ENCODE measurements around the gene UBAP1L.
"Not testable (repeated sequence)": the region's sequence is repeated elsewhere in the genome, so short reads cannot be mapped to it uniquely, and the experiment has no call there.

UBAP1L gene

DNA sequence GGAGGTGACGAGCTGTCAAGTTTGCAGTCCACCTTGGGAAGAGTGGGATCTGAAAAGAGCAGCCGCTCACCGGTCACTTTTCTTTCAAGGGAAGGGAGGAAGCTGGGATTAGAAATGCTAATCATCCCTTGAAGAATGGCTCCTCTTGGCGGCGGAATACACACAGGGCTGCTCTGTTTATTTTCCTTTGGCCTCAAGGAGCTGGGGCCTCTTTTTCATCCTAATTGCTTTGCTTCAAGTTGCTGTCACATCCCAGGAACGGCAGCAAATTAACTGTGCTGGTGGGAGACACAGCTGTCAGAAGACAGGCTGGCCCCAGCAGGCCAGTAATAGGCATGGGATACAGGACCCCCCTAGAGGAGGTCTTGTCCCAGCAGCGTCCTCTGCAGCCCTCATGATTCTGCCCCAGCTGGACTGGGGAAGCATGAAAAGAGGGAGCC, 31.7 kb downstream of the UBAP1L start:
- no peak for DNase-seq

DNA sequence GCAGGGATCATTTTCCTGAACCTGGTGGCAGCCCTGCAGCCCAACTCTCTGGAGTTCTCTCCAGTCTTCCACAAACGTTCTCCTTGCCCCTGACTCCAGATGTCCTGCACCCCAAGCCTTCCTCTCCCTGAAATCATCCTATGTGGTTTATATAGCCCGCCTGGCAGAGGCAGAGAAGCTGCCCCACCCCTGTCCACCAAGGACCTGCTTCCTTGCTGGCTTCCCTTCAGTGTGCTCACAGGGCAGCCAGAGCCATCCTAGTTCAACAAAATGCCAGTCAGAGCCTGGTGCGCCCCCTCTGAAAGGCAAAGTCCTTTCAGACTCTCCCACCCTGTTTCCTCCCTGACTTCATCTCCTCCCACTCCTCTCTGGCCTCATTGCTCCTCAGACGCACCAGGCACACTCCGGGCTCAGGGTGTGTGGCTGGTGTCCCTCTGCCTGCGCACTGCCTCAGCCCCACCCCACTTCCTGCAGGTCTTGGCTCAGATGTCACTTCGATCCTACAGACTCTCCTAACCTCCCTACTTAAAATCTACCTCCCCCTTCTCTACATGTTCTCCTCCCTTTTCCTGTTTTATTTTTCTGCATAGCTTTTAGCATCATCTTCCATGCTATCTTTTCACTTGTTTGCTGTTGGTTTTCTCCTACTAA, 32.6 kb downstream of the UBAP1L start:
- no peak for DNase-seq

DNA sequence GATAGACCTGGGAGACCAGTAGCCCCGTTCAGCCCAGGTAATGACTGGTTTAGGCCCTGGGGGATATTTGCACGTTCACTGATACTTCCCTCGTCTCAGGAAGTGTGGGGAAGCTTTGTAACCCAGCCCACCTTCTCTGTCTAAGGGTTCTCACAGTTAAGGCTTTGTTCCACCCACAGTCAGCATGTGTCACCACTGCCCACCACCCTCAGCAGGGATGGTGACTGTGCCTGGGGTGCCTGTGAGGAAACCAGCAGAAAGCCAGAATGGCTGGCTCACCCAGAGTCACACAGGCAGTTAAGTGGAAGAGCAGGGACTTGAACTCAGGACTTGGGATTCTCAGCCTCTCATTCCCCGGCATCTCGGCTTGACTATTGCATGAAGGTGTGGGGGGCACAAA, 33.2 kb downstream of the UBAP1L start:
- DNase-seq, result no peak

DNA sequence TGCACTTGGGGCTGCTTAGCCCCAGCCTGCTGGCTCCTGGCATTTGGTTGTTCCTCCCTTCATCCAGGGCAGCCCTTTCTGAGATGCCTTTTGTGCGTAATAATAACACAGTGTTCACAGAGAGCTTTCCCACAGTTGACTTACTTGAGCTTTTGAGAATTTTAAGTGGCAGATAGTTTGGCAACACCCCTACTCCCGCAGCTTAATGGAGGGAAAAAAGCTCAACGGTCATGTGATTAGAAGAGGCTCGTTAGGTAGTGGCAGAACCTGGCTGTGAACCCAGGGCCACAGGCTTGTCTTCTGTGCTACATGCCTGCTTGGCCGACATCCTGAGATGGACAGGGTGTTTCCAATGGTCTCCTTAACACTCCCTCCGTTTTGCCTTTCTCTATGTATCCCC, 33.7 kb downstream of the UBAP1L start:
- no peak for DNase-seq

DNA sequence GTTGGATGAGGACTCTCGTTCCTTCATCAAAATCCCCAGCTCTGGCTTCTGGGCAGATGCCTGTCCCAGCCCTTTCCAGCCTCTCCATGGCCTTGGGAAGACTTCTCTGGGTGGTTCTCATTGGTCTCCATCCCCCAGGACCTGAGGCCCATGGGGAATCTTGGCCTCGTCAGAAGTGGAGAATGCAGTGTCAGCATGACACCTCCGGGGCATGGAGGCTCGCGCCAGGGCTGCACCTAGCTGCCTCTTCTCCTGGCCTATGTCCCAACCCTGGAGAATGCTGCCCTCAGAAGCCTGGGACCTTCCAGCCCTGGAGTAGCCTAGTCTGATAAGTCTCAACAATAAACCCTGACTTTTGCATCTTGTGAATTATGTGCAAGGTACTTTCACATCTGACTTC, 35.4 kb downstream of the UBAP1L start:
- no peak for DNase-seq

DNA sequence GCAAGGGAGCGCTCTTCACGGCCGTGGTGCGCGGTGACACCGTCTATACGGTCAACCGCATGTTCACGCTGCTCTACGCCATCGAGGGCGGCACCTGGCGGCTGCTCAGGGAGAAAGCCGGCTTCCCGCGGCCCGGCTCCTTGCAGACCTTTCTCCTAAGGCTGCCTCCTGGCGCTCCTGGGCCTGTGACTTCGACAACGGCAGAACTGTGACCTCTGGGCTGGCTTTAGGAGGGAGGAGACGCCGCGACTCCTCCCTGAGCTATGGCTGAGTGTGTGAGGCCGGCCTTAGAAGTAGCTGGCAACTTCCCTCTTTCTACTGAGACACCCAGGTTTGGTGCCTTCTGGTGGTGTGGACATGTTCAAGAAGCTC, 37.0 kb downstream of the UBAP1L start:
- peak; percentile 53 for DNase-seq

DNA sequence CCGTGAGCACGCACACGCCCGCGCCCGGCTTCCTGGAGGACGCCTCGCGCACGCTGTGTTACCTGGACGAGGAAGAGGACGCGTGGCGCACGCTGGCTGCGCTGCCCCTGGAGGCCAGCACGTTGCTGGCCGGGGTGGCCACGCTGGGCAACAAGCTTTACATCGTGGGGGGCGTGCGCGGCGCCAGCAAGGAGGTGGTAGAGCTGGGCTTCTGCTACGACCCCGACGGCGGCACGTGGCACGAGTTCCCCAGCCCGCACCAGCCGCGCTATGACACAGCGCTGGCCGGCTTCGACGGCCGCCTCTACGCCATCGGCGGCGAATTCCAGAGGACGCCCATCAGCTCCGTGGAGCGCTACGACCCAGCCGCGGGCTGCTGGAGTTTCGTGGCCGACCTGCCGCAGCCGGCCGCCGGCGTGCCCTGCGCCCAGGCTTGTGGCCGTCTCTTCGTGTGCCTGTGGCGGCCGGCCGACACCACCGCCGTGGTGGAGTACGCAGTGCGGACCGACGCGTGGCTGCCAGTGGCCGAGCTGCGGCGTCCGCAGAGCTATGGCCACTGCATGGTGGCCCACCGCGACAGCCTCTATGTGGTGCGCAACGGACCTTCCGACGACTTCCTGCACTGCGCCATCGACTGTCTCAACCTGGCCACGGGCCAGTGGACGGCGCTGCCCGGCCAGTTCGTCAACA, 37.6 kb downstream of the UBAP1L start:
- no peak for DNase-seq

DNA sequence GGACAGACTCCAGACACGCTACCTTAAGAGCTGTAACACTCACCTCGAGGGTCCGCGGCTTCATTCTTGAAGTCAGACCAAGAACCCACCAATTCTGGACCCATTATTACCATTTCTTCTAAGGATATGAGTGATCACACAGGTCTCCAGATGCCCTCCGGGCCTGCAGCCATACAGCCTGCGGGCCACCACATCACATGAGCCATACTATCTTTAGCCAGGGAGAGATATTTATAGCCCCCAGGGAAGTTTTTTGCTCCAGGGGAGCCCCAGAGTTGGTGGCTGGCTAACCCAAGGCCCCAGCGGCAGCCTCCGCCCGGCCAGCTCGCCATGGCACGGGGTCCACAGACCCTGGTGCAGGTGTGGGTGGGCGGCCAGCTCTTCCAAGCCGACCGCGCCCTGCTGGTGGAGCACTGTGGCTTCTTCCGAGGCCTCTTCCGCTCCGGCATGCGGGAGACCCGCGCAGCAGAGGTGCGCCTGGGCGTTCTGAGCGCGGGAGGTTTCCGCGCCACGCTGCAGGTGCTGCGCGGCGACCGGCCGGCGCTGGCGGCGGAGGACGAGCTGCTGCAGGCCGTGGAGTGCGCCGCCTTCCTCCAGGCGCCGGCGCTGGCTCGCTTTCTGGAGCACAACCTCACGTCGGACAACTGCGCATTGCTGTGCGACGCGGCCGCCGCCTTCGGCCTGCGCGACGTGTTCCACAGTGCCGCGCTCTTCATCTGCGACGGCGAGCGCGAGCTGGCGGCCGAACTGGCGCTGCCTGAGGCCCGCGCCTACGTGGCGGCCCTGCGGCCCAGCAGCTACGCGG, 38.3 kb downstream of the UBAP1L start, which contains the start of gene KBTBD13:
KBTBD13 (plus strand) TSS at position 261 of the 805 bp plus-strand sequence; CDS start at position 331, 70 bp downstream.
- no peak for DNase-seq

DNA sequence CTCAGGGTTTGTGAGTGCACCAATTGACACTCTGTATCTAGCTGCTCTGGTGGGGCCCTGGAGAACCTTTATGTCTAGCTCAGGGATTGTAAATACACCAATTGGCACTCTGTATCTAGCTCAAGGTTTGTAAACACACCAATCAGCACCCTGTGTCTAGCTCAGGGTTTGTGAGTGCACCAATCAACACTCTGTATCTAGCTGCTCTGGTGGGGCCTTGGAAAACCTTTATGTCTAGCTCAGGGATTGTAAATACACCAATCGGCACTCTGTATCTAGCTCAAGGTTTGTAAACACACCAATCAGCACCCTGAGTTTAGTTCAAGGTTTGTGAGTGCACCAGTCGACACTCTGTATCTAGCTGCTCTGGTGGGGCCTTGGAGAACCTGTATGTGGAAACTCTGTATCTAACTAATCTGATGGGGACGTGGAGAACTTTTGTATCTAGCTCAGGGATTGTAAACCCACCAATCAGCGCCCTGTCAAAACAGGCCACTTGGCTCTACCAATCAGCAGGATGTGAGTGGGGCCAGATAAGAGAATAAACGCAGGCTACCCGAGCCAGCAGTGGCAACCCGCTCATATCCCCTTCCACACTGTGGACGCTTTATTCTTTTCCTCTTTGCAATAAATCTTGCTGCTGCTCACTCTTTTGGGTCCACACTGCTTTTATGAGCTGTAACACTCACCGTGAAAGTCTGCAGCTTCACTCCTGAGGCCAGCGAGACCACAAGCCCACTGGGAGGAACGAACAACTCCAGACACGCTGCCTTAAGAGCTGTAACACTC, 39.2 kb downstream of the UBAP1L start:
- DNase-seq, result not testable (repeated sequence)

DNA sequence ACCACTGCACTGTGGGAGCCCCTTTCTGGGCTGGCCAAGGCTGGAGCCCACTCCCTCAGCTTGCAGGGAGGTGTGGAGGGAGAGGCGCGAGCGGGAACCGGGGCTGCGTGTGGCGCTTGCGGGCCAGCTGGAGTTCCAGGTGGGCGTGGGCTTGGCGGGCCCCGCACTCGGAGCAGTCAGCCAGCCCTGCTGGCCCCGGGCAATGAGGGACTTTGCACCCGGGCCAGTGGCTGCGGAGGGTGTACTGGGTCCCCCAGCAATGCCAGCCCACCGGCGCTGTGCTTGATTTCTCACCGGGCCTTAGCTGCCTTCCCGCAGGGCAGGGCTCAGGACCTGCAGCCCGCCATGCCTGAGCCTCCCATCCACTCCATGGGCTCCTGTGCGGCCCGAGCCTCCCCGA, 40.1 kb downstream of the UBAP1L start:
- not testable (repeated sequence) for DNase-seq

DNA sequence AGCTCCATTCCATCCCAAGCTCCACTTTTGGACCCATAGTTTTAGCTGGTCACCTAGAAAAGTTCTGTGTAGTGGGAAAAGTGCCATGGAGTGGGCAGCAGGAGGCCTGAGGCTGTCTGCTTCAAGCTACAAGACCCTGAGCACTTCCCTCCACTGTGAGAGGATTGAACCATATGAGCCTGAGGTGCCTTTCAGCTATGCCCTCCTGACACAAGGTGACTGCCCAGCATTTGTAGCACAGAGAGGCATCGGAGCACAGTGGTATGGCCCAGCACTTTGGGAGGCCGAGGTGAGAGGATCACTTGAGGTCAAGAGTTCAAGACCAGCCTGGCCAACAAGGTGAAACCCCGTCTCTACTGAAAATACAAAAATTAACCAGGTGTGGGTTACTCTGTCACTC, 42.4 kb downstream of the UBAP1L start:
- DNase-seq, result no peak

DNA sequence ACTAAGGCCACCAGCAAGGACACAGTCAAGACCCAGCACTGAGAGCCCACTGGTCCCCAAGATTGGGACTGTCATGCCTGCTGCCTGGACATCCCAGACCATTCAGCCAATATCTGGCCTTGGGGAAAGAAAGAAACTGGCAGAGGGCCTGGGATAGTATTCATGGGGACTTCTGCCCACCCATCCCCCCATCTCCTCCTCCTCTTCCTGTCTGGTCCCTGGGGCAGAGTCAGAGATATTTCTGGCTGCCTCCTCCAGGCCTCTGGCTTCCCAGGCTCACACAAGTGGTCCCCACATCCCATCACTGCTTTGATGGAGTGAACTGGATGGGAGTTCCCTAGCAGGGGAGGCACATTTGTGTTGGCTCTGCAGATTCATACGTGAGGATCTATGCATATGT, 43.0 kb downstream of the UBAP1L start:
- DNase-seq, result peak; percentile 69

DNA sequence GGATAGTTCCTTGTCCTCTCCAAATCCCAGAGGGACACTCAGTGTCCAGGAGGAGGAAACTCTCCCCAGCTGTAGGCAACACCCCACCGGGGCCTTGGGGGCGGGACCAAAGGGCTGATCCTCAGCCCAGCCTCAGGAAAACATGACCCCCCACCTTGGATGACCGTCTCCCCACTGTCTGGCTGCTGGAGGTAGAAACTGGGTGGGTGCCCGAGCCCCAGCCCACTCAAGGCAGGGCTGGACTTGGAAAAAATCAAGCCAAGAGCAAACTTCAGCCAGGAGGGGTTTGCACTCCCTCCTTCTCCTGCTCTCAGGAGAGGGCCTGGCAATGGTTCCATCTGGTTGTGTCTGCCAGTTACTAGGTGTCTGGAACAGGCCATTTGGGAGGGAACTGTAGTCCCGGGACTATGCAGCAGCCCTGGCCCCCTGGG, 43.6 kb downstream of the UBAP1L start:
- no peak for DNase-seq

DNA sequence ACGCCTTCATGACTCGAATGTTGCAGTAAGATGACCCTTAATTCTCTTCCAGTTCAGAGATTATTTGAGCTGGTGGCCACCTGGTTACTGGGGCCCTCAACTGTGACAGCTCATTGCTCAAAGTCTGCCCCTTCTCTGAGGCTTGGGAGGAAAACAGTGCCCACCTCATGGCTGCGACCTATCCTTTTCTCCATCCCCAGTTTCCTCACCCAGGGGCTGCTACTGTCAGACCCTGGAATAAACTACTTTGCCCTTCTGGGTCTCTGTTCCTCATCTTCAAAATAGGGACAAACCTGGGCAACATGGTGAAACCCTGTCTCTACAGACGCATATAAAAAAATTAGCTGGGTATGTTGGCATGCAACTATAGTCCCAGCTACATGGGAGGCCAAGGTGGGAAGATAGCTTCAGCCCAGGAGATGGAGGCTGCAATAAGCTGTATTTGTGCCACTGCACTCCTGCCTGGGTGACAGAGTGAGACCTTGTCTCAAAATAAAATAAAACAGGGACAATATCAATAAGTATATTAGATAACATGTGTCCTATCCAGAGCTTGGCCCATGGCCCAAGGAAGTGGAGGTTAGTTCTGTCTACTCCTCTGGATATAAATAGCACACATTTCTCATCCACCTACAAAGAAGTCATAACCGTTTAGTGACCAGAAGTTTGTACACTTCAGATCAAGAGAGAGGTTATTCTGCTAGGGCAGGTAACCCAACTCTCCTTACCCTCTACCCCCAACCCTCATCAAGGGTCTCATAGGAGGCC, 45.0 kb downstream of the UBAP1L start:
- DNase-seq, result no peak

DNA sequence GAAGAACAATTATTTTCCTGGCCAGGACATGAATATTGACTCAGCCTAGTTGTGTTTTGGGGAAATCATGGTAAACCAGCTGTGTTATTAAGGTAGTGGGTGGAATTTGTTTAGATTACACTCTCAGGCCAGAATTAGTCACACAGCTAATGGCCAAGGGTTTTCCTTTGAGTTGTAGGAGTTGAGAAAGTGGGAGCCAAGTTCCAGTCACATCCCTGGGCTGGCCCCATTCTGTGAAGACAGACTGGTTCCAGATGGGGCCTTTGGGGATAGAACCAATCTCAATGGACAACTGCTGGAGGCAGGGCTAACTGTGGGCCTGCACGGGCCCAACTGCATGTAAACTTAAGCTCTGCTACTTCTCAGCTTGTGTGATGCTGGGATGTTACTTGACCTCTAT, 45.8 kb downstream of the UBAP1L start:
- peak; percentile 22 for DNase-seq

DNA sequence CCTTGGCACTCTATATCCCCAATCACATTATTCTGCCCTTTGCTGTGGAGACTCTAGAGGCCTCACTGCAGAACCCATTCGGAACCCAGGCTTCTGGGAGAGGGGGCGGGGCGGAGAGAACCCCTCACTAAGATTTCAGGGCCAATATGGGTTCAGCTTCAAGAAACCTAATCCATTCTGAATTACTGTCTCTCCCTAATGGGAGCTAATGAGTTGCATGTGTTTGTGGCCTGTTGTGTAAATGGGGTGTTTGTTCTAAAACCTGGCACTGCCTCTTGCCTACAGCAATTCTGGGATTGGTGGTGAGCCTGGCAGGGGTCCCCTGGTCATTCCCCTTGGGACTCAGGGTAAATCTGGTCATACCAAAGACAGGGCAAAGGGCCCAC, 46.6 kb downstream of the UBAP1L start:
- DNase-seq, result no peak

DNA sequence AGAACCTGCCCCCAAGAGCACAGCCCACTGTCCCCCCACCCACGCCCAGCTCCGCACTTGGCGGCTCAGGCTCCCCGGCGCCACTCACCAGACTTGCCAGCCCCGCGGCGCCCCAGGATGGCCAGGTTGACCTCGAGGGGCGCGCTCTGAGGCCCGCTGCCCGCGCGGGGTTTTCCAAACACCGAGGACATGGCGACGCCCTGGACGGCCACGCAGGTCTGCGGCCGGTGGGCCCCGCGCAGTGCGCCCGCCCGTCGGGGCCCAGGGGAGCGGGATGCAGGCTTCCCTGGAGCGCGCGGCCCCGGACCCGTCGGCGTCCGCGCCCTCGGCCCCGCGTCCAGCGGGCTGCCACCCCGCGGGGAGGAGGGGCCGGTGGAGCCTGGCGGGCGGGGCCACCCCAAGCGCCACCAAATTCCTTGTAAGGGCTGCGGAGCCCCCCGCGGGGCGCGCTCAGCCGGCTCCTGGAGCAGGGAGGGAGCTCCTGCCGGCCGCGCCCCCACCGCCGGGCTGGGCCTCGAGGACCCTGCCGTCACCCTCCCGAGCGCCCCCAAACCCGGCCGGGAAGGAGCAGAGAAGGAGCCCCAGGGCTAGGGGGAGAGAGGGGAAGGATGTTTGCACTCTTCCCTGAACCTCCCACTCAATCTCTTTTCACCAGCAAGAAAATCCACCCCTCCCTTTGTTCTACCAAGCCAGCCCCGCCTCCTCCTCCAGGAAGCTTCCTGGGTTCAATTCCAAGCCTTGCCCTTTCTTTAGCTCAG, 47.2 kb downstream of the UBAP1L start, which contains the start of gene RASL12:
RASL12 (minus strand) TSS at position 347 of the 758 bp plus-strand sequence; CDS start at position 191, 156 bp downstream.
- peak; percentile 25 for DNase-seq

DNA sequence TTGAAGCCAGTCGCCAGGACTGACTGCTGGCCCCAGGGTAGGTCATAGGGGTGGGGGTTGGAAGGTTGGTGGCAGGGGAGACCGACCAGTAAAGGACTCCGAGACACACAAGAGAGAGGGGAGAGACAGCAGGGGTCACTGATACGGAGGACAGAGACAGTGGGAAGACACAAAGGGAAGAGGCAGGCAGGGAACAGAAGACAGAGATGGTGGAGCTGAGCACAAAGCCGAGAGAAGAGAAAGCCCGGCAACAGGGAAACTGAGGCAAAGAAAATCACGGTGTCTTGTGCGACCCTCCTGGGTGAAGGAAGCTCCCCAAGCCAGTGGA, 47.7 kb downstream of the UBAP1L start:
- no peak for DNase-seq

DNA sequence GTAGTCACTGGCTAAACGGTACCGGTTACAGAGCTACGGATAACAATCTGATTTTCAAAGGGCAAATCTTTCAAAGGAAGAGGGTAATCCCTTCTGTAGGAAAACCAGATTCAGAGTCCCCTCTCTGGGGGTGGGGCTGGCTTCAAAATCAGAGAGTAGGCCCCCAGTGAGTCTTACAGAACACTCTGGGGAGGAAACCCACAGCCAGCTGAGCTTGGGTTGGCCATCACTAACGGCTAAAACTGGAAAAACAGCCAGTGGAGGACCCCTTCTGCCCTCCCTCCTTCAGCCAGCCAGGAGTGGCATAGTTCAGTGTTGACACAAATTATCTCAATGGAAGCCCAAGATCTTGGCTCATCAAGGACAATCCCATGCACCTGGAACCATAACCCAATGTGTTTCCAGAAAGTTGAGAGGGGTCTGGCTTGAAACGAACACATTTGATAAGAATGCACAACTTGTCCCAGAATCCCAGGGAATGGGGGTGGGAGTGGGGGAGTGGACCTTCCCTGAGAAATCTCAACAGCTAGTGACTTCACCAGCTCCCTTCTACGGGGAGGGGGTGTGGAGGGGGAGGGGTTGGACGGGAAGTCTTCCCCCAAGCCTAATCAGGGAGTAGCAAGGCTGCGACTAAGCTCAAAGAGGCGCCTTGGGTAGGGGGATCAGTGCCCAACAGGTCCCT, 48.2 kb downstream of the UBAP1L start:
- DNase-seq, result no peak

DNA sequence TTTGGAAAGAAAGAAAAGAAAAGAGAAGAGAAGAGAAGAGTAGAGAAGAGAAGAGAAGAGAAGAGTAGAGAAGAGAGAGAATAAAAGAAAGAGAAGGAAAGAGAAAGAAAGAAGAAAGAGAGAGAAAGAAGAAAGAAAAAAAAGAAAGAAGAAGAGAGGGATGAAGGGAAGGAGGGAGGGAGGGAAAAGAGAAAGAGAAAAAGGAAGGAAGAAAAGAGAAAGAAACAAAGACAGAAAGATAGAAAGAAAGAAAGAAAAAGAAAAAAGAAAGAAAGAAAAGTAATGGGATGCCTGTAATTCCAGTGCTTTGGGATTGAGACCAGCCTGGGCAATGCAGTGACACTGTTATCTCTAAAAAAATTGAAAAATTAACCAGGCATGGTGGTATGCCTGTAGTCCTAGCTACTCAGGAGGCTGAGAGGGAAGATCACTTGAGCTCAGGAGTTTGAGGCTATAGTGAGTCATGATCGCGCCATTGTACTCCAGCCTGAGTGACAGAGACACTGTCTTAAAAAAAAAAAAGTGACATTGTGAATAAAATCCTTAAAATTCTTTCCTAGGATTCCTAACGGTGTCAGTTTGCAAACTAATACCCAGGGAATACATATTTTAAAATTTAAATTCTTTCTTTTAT, 48.9 kb downstream of the UBAP1L start:
- peak; percentile 67 for DNase-seq

Data from fibroblast of skin of scalp (primary cell).